T-cell (primary cell): ENCODE results near the gene STIM1. TPM values are rescaled to one million over a fixed set of nuclear protein-coding genes. Genes with fewer than 3 reads are reported as not detected.

Experiments used
- ATAC-seq, 4 experiments: fragments of 200-7000 bp in 3 of 4; fragments of 150-1000 bp in 1 of 4; cut with Tn5 transposase; replicated peaks in 1 of 4; 1 replicate in 3 of 4; 2 replicates in 1 of 4; pipeline ENCODE4 v1.10.0; 2021; ENCODE audit warnings: moderate library complexity in 3 of 4, mild to moderate bottlenecking in 2 of 4, moderate number of reproducible peaks in 1 of 4
- CTCF ChIA-PET, 2 donors: fragments of 300-600 bp; sonication (Branson Sonifier 250); formaldehyde crosslinking; loops; one replicate each; lab custom pipeline; 2022; ENCODE audit warnings: antibody characterized with exemption in 2 of 2; lab: Charles Lee
- POLR2A ChIA-PET, 2 donors: fragments of 300-600 bp; sonication (Branson Sonifier 250); formaldehyde crosslinking; loops; one replicate each; lab custom pipeline; 2022; ENCODE audit warnings: antibody characterized with exemption in 2 of 2; lab: Charles Lee
- DNase-seq, 35 experiments: peaks; one replicate each; pipeline versions ENCODE4 v3.0.0 to v3.0.0-alpha.2; 2013 to 2023
- H3K27ac ChIP-seq: one replicate; pipeline ENCODE4 v1.5.1; 2013; ENCODE audit warnings: low read length
- H3K27me3 ChIP-seq, 2 experiments: replicated peaks in 1 of 2; 1 replicate in 1 of 2; 2 replicates in 1 of 2; pipeline versions ENCODE4 v1.6.1 to v1.7.0; 2013; ENCODE audit warnings: low read length in 1 of 2, mixed read lengths in 1 of 2; ENCODE audit not compliant: control insufficient read depth in 2 of 2, insufficient read depth in 2 of 2; ENCODE audit errors: extremely low read depth in 1 of 2
- H3K36me3 ChIP-seq, 2 donors: 1 replicate in 1 of 2; 2 replicates in 1 of 2; pipeline versions ENCODE4 v1.6.1 to v1.7.0; 2013; ENCODE audit warnings: low read length in 1 of 2; ENCODE audit not compliant: control insufficient read depth in 2 of 2, insufficient read depth in 1 of 2; ENCODE audit errors: extremely low read depth in 1 of 2
- H3K4me1 ChIP-seq, 2 experiments: 1 replicate in 1 of 2; 2 replicates in 1 of 2; pipeline versions ENCODE4 v1.6.1 to v1.7.0; 2013; ENCODE audit warnings: low read length in 2 of 2, mixed read lengths in 1 of 2; ENCODE audit not compliant: insufficient read depth in 2 of 2, control insufficient read depth in 1 of 2; ENCODE audit errors: extremely low read depth in 1 of 2
- H3K4me3 ChIP-seq, 2 donors: 1 replicate in 1 of 2; 2 replicates in 1 of 2; pipeline versions ENCODE4 v1.5.1 to v1.7.0; 2013; ENCODE audit warnings: mild to moderate bottlenecking in 2 of 2, low read length in 1 of 2, moderate library complexity in 1 of 2; ENCODE audit not compliant: control insufficient read depth in 1 of 2; ENCODE audit errors: extremely low read depth in 1 of 2
- H3K9me3 ChIP-seq: 2 replicates; pipeline ENCODE4 v1.7.0; 2013
- H3K27ac Mint-ChIP-seq, 2 donors: one replicate each; pipeline ENCODE4 v1.8.0; 2020 to 2021; ENCODE audit warnings: mild to moderate bottlenecking in 2 of 2, mixed read lengths in 2 of 2
- H3K27me3 Mint-ChIP-seq, 2 donors: one replicate each; pipeline ENCODE4 v1.8.0; 2021 to 2022; ENCODE audit warnings: mixed read lengths in 2 of 2
- H3K36me3 Mint-ChIP-seq: one replicate; pipeline ENCODE4 v1.8.0; 2021; ENCODE audit warnings: mixed read lengths
- H3K4me1 Mint-ChIP-seq, 3 donors: one replicate each; pipeline ENCODE4 v1.8.0; 2020 to 2022; ENCODE audit warnings: mixed read lengths in 3 of 3, mild to moderate bottlenecking in 1 of 3
- H3K4me3 Mint-ChIP-seq, 3 donors: one replicate each; pipeline ENCODE4 v1.8.0; 2020 to 2022; ENCODE audit warnings: mild to moderate bottlenecking in 3 of 3, mixed read lengths in 3 of 3, moderate library complexity in 3 of 3
- H3K9me3 Mint-ChIP-seq, 3 donors: one replicate each; pipeline ENCODE4 v1.8.0; 2020 to 2022; ENCODE audit warnings: mixed read lengths in 3 of 3
- WGBS: methylation state at CpG from one replicate; pipeline ENCODE4 v1.1.5; 2013; ENCODE audit warnings: missing lambda C conversion rate; ENCODE audit not compliant: insufficient coverage; 5-methylcytosine and 5-hydroxymethylcytosine counted together
- total RNA-seq, 35 experiments: library from RNA in 6 of 35; stranded (reverse) in 6 of 35; fragments of 120-200 nt in 1 of 35; gene quantifications; one replicate each; pipeline versions ENCODE4 v1.2.1 to v1.2.4 and lab custom pipeline; 2013 to 2026

The STIM1 gene
- total RNA-seq, 5 donors from 2014 or later (not counting 1 experiment from before 2014, with no cell fraction given): 87.6 to 139 (median 94.5) TPM

- Mint-ChIP-seq H3K36me3 (no peaks in the 10 kb centered on the region), H3K27ac (no peak overlapping the region), H3K4me3 (no peak overlapping the region), H3K9me3 (no peaks in the 10 kb centered on the region), H3K4me1 (peaks cover 46 to 62% (median 60%) of the 10 kb centered on the region in 3 donors), H3K27me3 (no peaks in the 10 kb centered on the region)
- ChIA-PET CTCF (no interaction called here), POLR2A (no interaction called here)
- Histone ChIP-seq H3K4me3 (no peak overlapping the region), H3K36me3 (peaks cover 0 to 4% of the 10 kb centered on the region in 2 donors), H3K9me3 (no peaks in the 10 kb centered on the region), H3K4me1 (peaks cover 11 to 30% of the 10 kb centered on the region in 2 experiments), H3K27me3 (no peaks in the 10 kb centered on the region), H3K27ac (no peak overlapping the region)
- ATAC-seq (no peak), DNase-seq (no peak)
- WGBS: no CpG with 5 or more reads among the region's 1 CpG
Measured at GRCh38 chr11:3922056-3922455, 66.6 kb downstream of the STIM1 start.

GRCh38 chr11:3925513-3925912 is 70.0 kb downstream of the STIM1 start:
- no peak overlapping the region for H3K27ac ChIP-seq
- peaks cover 6 to 10% of the 10 kb centered on the region in 2 donors for H3K36me3 ChIP-seq
- Mint-ChIP-seq H3K9me3 (no peaks in the 10 kb centered on the region), H3K4me1 (peaks cover 36 to 60% (median 58%) of the 10 kb centered on the region in 3 donors), H3K36me3 (peaks cover 10% of the 10 kb centered on the region), H3K27me3 (no peaks in the 10 kb centered on the region), H3K27ac (no peak overlapping the region), H3K4me3 (no peak overlapping the region)
- H3K4me3 ChIP-seq: no peak overlapping the region
- no CpG with 5 or more reads among the region's 1 CpG for WGBS
- H3K4me1 ChIP-seq: peaks cover 4 to 5% of the 10 kb centered on the region in 2 experiments
- DNase-seq: no peak
- ChIA-PET POLR2A (no interaction called here), CTCF (interaction anchor here (1.5 to 2.5 kb wide), 3 partner anchors 23 to 148 kb away, joined by 4 to 8 read pairs (median 4); no protein-coding TSS in a partner anchor)
- no peaks in the 10 kb centered on the region for H3K9me3 ChIP-seq
- H3K27me3 ChIP-seq: no peaks in the 10 kb centered on the region
- ATAC-seq: no peak

GRCh38 chr11:3926458-3927095 is 71.1 kb downstream of the STIM1 start:
- peaks cover 10% of the 10 kb centered on the region for H3K36me3 Mint-ChIP-seq

GRCh38 chr11:3927129-3927796 is 71.8 kb downstream of the STIM1 start:
- DNase-seq (no peak), ATAC-seq (peak in 1 of 4 experiments; percentile 45)
- no peak overlapping the region for H3K4me3 ChIP-seq
- Mint-ChIP-seq H3K4me3 (no peak overlapping the region), H3K27ac (peak overlapping the region in 1 of 2 donors; percentile 79), H3K27me3 (no peaks in the 10 kb centered on the region), H3K9me3 (no peaks in the 10 kb centered on the region), H3K4me1 (peaks cover 39 to 59% (median 58%) of the 10 kb centered on the region in 3 donors), H3K36me3 (peaks cover 10% of the 10 kb centered on the region)
- peaks cover 6 to 10% of the 10 kb centered on the region in 2 donors for H3K36me3 ChIP-seq
- H3K4me1 ChIP-seq: peaks cover 4 to 6% of the 10 kb centered on the region in 2 experiments
- no peaks in the 10 kb centered on the region for H3K27me3 ChIP-seq
- no peaks in the 10 kb centered on the region for H3K9me3 ChIP-seq
- ChIA-PET CTCF (interaction anchor here (0.6 to 2.5 kb wide), 10 partner anchors 12 to 145 kb away, joined by 3 to 12 read pairs (median 5); partner anchors contain the start of gene STIM1 (in 1 of the 2)), POLR2A (no interaction called here)
- H3K27ac ChIP-seq: no peak overlapping the region
- no CpG with 5 or more reads among the region's 6 CpGs for WGBS

More at GRCh38 chr11:3926458-3927095, 71.1 kb downstream of the STIM1 start:
- ChIA-PET POLR2A (no interaction called here), CTCF (interaction anchor here (0.5 to 2.5 kb wide), 14 partner anchors 13 to 180 kb away, joined by 3 to 12 read pairs (median 4); partner anchors contain the start of gene STIM1 (in 1 of the 2))
- Mint-ChIP-seq H3K27me3 (no peaks in the 10 kb centered on the region), H3K4me3 (no peak overlapping the region), H3K27ac (peak overlapping the region; percentile 35 to 55), H3K4me1 (peaks cover 35 to 58% (median 57%) of the 10 kb centered on the region in 3 donors), H3K9me3 (no peaks in the 10 kb centered on the region)
- Histone ChIP-seq H3K27me3 (no peaks in the 10 kb centered on the region), H3K9me3 (no peaks in the 10 kb centered on the region), H3K4me1 (peaks cover 0 to 4% of the 10 kb centered on the region in 2 experiments), H3K4me3 (no peak overlapping the region), H3K27ac (no peak overlapping the region), H3K36me3 (peaks cover 6 to 10% of the 10 kb centered on the region in 2 donors)
- DNase-seq: no peak
- no peak for ATAC-seq

- Mint-ChIP-seq H3K4me3 (no peak overlapping the region), H3K4me1 (peaks cover 53 to 69% (median 69%) of the 10 kb centered on the region in 3 donors), H3K27ac (no peak overlapping the region), H3K27me3 (no peaks in the 10 kb centered on the region), H3K36me3 (peaks cover 10% of the 10 kb centered on the region), H3K9me3 (no peaks in the 10 kb centered on the region)
- no peak overlapping the region for H3K4me3 ChIP-seq
- no peak overlapping the region for H3K27ac ChIP-seq
- no peak for ATAC-seq
- H3K27me3 ChIP-seq: no peaks in the 10 kb centered on the region
- DNase-seq: no peak
- peaks cover 6 to 10% of the 10 kb centered on the region in 2 donors for H3K36me3 ChIP-seq
- WGBS: 89% methylated on average over 1 of the region's 1 CpG
- POLR2A ChIA-PET: no interaction called here
- H3K9me3 ChIP-seq: no peaks in the 10 kb centered on the region
- peaks cover 8 to 9% of the 10 kb centered on the region in 2 experiments for H3K4me1 ChIP-seq
- CTCF ChIA-PET: no interaction called here
Measured at GRCh38 chr11:3929232-3929631, 73.8 kb downstream of the STIM1 start.

- Mint-ChIP-seq H3K4me1 (peaks cover 58 to 73% (median 73%) of the 10 kb centered on the region in 3 donors), H3K4me3 (no peak overlapping the region), H3K27me3 (no peaks in the 10 kb centered on the region), H3K36me3 (peaks cover 10% of the 10 kb centered on the region), H3K27ac (no peak overlapping the region), H3K9me3 (no peaks in the 10 kb centered on the region)
- 96% methylated on average over 7 of the region's 8 CpGs for WGBS
- Histone ChIP-seq H3K4me1 (peaks cover 10 to 11% of the 10 kb centered on the region in 2 experiments), H3K36me3 (peaks cover 6 to 10% of the 10 kb centered on the region in 2 donors), H3K27me3 (no peaks in the 10 kb centered on the region), H3K4me3 (no peak overlapping the region), H3K9me3 (no peaks in the 10 kb centered on the region), H3K27ac (no peak overlapping the region)
- ChIA-PET CTCF (no interaction called here), POLR2A (no interaction called here)
- DNase-seq: no peak
- no peak for ATAC-seq
Measured at GRCh38 chr11:3929649-3930048, 74.2 kb downstream of the STIM1 start.
